Caco-2 (cell line): ENCODE results near the gene BID. TPM values are rescaled to one million over a fixed set of nuclear protein-coding genes. Genes with fewer than 3 reads are reported as not detected.

ENCODE experiments used
- BruUV-seq: library from RNA; stranded (reverse); fragments of 400-500 nt; replicated peaks from 2 replicates; lab custom pipeline; 2021; lab: Mats Ljungman, UMichigan
- CTCF ChIA-PET: fragments of 300-600 bp; sonication (Branson Sonifier 250); formaldehyde crosslinking; loops from one replicate; lab custom pipeline; 2022; ENCODE audit warnings: antibody characterized with exemption; lab: Charles Lee
- POLR2A ChIA-PET: fragments of 300-600 bp; sonication (Branson Sonifier 250); formaldehyde crosslinking; loops from one replicate; lab custom pipeline; 2022; ENCODE audit warnings: antibody characterized with exemption; lab: Charles Lee
- DNase-seq, 2 experiments: peaks; one replicate each; pipeline versions ENCODE4 v3.0.0 to v3.0.0-alpha.2; 2020 to 2022
- H3K27me3 ChIP-seq: replicated peaks from 2 replicates; pipeline ENCODE4 v1.6.0; 2011; ENCODE audit warnings: low read length; ENCODE audit not compliant: control insufficient read depth, insufficient read depth
- H3K36me3 ChIP-seq: 2 replicates; pipeline ENCODE4 v1.5.1; 2011; ENCODE audit warnings: low read length; ENCODE audit not compliant: control insufficient read depth, insufficient read depth
- H3K4me1 ChIP-seq: fragments of 250-450 bp; sonication (Bioruptor Pico); 2 replicates; pipeline ENCODE4 v1.5.1; 2020; ENCODE audit warnings: mild to moderate bottlenecking
- H3K4me3 ChIP-seq: 2 replicates; pipeline ENCODE4 v1.5.1; 2011; ENCODE audit warnings: low read depth, mild to moderate bottlenecking, control low read depth, low read length
- H3K9me3 ChIP-seq: fragments of 250-450 bp; sonication (Bioruptor Pico); 2 replicates; pipeline ENCODE4 v1.5.1; 2020; ENCODE audit warnings: mild to moderate bottlenecking, moderate library complexity
- H3K27ac Mint-ChIP-seq: one replicate; pipeline ENCODE4 v1.8.0; 2022; ENCODE audit warnings: mixed read lengths; ENCODE audit not compliant: unreplicated experiment
- H3K27me3 Mint-ChIP-seq: one replicate; pipeline ENCODE4 v1.8.0; 2022; ENCODE audit warnings: mixed read lengths; ENCODE audit not compliant: insufficient read depth, unreplicated experiment
- H3K36me3 Mint-ChIP-seq: one replicate; pipeline ENCODE4 v1.8.0; 2022; ENCODE audit warnings: mild to moderate bottlenecking, mixed read lengths; ENCODE audit not compliant: insufficient read depth, unreplicated experiment
- H3K4me1 Mint-ChIP-seq: one replicate; pipeline ENCODE4 v1.8.0; 2022; ENCODE audit warnings: low read depth, mixed read lengths; ENCODE audit not compliant: unreplicated experiment
- H3K4me3 Mint-ChIP-seq: one replicate; pipeline ENCODE4 v1.8.0; 2022; ENCODE audit warnings: mild to moderate bottlenecking, moderate library complexity, mixed read lengths; ENCODE audit not compliant: unreplicated experiment
- H3K9me3 Mint-ChIP-seq: one replicate; pipeline ENCODE4 v1.8.0; 2022; ENCODE audit warnings: mixed read lengths; ENCODE audit not compliant: unreplicated experiment
- CTCF ChIP-seq, 2 experiments: fragments of 200-600 bp in 1 of 2; IDR thresholded peaks; 1 replicate in 1 of 2; 2 replicates in 1 of 2; pipeline versions ENCODE4 v1.5.1 to v1.8.0; 2011 to 2022; ENCODE audit warnings: antibody characterized with exemption in 1 of 2, control low read depth in 1 of 2, inconsistent platforms in 1 of 2, low read depth in 1 of 2, low read length in 1 of 2, mild to moderate bottlenecking in 1 of 2, moderate library complexity in 1 of 2; ENCODE audit not compliant: insufficient read depth in 1 of 2, severe bottlenecking in 1 of 2, unreplicated experiment in 1 of 2
- intact Hi-C: fragments of 100-400 bp; cut with micrococcal nuclease; formaldehyde crosslinking; loops from one replicate; pipeline ENCODE4 v1.10.0; 2022; ENCODE audit not compliant: unreplicated experiment
- total RNA-seq: library from RNA; stranded (reverse); gene quantifications from 2 replicates; pipeline ENCODE4 v1.2.3, GENCODE V29; 2022

Gene BID
- total RNA-seq, 1 experiment from 2014 or later = 28.2 TPM

- H3K27me3 ChIP-seq = no peaks in the 10 kb centered on the region
- no TSS peak for BruUV-seq
- intact Hi-C loops = no loop called here
- Mint-ChIP-seq H3K9me3 (no peaks in the 10 kb centered on the region), H3K36me3 (peaks cover 6% of the 10 kb centered on the region), H3K4me1 (peaks cover 10% of the 10 kb centered on the region), H3K27me3 (no peaks in the 10 kb centered on the region), H3K4me3 (no peak overlapping the region), H3K27ac (no peak overlapping the region)
- POLR2A ChIA-PET = no interaction called here
- H3K4me3 ChIP-seq = no peak overlapping the region
- no peak for TF ChIP-seq CTCF (IDR thresholded peaks at IDR 0.05; ENCODE audit: insufficient read depth in 1 of 2, low read depth in 1 of 2, low read length in 1 of 2, severe bottlenecking in 1 of 2, unreplicated experiment in 1 of 2)
- peaks cover 4% of the 10 kb centered on the region for H3K36me3 ChIP-seq
- CTCF ChIA-PET = no interaction called here
- no peaks in the 10 kb centered on the region for H3K4me1 ChIP-seq
- DNase-seq = no peak
- no peaks in the 10 kb centered on the region for H3K9me3 ChIP-seq
Measured at GRCh38 chr22:17695986-17696385, 78.3 kb downstream of the BID start.

GRCh38 chr22:17694752-17695151 is 79.5 kb downstream of the BID start:
- intact Hi-C loops = no loop called here
- no peak overlapping the region for H3K27ac Mint-ChIP-seq
- DNase-seq = no peak
- peaks cover 10% of the 10 kb centered on the region for H3K4me1 Mint-ChIP-seq
- no peaks in the 10 kb centered on the region for H3K9me3 ChIP-seq
- H3K27me3 Mint-ChIP-seq = no peaks in the 10 kb centered on the region
- no peaks in the 10 kb centered on the region for H3K4me1 ChIP-seq
- POLR2A ChIA-PET = no interaction called here
- H3K36me3 Mint-ChIP-seq = peaks cover 6% of the 10 kb centered on the region
- no TSS peak for BruUV-seq
- no peaks in the 10 kb centered on the region for H3K9me3 Mint-ChIP-seq
- no peaks in the 10 kb centered on the region for H3K27me3 ChIP-seq
- no peak for TF ChIP-seq CTCF (IDR thresholded peaks at IDR 0.05; ENCODE audit: insufficient read depth in 1 of 2, low read depth in 1 of 2, low read length in 1 of 2, severe bottlenecking in 1 of 2, unreplicated experiment in 1 of 2)
- CTCF ChIA-PET = no interaction called here
- H3K4me3 Mint-ChIP-seq = no peak overlapping the region
- peaks cover 4% of the 10 kb centered on the region for H3K36me3 ChIP-seq
- H3K4me3 ChIP-seq = no peak overlapping the region

- Mint-ChIP-seq H3K9me3 (no peaks in the 10 kb centered on the region), H3K27ac (no peak overlapping the region), H3K36me3 (peaks cover 6% of the 10 kb centered on the region), H3K4me1 (peaks cover 7% of the 10 kb centered on the region), H3K4me3 (no peak overlapping the region), H3K27me3 (no peaks in the 10 kb centered on the region)
- no peak overlapping the region for H3K4me3 ChIP-seq
- intact Hi-C loops = no loop called here
- ChIA-PET CTCF (no interaction called here), POLR2A (no interaction called here)
- no peak for TF ChIP-seq CTCF (IDR thresholded peaks at IDR 0.05; ENCODE audit: insufficient read depth in 1 of 2, low read depth in 1 of 2, low read length in 1 of 2, severe bottlenecking in 1 of 2, unreplicated experiment in 1 of 2)
- no peaks in the 10 kb centered on the region for H3K9me3 ChIP-seq
- no peak for DNase-seq
- H3K27me3 ChIP-seq = no peaks in the 10 kb centered on the region
- no peaks in the 10 kb centered on the region for H3K4me1 ChIP-seq
- peaks cover 4% of the 10 kb centered on the region for H3K36me3 ChIP-seq
- BruUV-seq = no TSS peak
Measured at GRCh38 chr22:17694193-17694592, 80.1 kb downstream of the BID start.
